Bronchial epithelial cell (primary cell): ENCODE measurements around the gene GOLGA8A. TPM values are rescaled to one million over a fixed set of nuclear protein-coding genes. Genes with fewer than 3 reads are reported as not detected.

ENCODE experiments used
- DNase-seq: peaks from one replicate; pipeline ENCODE4 v3.0.0-alpha.2; 2010; ENCODE audit warnings: low read depth
- FAIRE-seq: peaks from 2 replicates; lab custom pipeline; 2011; peaks lifted over from hg19 to GRCh38; lab: Jason Lieb, UNC
- H3K27me3 ChIP-seq: 2 replicates; pipeline ENCODE4 v1.5.1; 2011; ENCODE audit warnings: low read length; ENCODE audit not compliant: control insufficient read depth, insufficient read depth
- H3K36me3 ChIP-seq: 2 replicates; pipeline ENCODE4 v1.5.1; 2011; ENCODE audit warnings: low read length; ENCODE audit not compliant: control insufficient read depth, insufficient read depth
- H3K4me3 ChIP-seq: 2 replicates; pipeline ENCODE4 v1.5.1; 2011; ENCODE audit warnings: mild to moderate bottlenecking, low read depth, low read length, control low read depth
- total RNA-seq: library from RNA; depleted of rRNA; stranded (reverse); fragments of >200 nt; gene quantifications from 2 replicates; pipeline ENCODE4 v1.2.1, GENCODE V29; 2014
- TF ChIP-seq, protein P1 (sequence below): IDR thresholded peaks from 2 replicates; pipeline ENCODE4 v1.5.1; 2011; ENCODE audit warnings: mild to moderate bottlenecking, moderate library complexity, low read length, control low read depth, inconsistent platforms; ENCODE audit not compliant: insufficient read depth, severe bottlenecking

GOLGA8A gene
- total RNA-seq: 32.0 and 32.6 TPM in 2 replicates

DNA sequence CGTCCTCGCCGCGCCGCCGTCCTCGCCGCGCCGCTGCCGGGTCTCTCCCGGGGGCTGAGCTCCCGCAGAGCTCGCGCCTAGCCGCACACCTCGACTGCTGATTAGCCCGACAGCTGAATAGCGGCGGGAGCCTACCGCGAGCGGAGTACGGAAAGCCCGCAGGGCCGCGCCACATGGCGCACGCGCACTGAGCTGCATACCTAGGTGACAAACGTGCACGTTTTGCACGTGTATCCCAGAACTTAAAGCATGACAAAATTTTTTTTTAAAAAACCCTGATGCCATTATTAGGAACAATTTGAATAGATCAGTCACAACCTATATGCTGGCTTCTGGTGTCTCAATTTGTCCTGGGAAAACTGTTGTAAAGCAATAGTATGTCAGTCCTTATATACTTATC, at the start of gene GOLGA8A:
Gene GOLGA8A (minus strand): TSS at position 122 of the 400 bp plus-strand sequence. CDS start 48,117 bp downstream, outside the sequence.
- Histone ChIP-seq H3K27me3 (no peaks in the 10 kb centered on the region), H3K36me3 (no peaks in the 10 kb centered on the region), H3K4me3 (peak within 1 kb of the TSS; percentile 58)
- DNase-seq: peak; percentile 74
- FAIRE-seq: no peak
- TF ChIP-seq, protein P1, sequence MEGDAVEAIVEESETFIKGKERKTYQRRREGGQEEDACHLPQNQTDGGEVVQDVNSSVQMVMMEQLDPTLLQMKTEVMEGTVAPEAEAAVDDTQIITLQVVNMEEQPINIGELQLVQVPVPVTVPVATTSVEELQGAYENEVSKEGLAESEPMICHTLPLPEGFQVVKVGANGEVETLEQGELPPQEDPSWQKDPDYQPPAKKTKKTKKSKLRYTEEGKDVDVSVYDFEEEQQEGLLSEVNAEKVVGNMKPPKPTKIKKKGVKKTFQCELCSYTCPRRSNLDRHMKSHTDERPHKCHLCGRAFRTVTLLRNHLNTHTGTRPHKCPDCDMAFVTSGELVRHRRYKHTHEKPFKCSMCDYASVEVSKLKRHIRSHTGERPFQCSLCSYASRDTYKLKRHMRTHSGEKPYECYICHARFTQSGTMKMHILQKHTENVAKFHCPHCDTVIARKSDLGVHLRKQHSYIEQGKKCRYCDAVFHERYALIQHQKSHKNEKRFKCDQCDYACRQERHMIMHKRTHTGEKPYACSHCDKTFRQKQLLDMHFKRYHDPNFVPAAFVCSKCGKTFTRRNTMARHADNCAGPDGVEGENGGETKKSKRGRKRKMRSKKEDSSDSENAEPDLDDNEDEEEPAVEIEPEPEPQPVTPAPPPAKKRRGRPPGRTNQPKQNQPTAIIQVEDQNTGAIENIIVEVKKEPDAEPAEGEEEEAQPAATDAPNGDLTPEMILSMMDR: no peak

- H3K4me3 ChIP-seq: no peak overlapping the region
- FAIRE-seq: no peak
- no peaks in the 10 kb centered on the region for H3K36me3 ChIP-seq
- TF ChIP-seq, protein P1: no peak
- DNase-seq: no peak
- peaks cover 2% of the 10 kb centered on the region for H3K27me3 ChIP-seq
Measured at GRCh38 chr15:34483644-34484043, 46.0 kb upstream of the GOLGA8A start.

GRCh38 chr15:34481370-34481769, 43.8 kb upstream of the GOLGA8A start:
- DNase-seq: no peak
- TF ChIP-seq, protein P1: no peak
- no peak for FAIRE-seq
- no peak overlapping the region for H3K4me3 ChIP-seq
- no peaks in the 10 kb centered on the region for H3K36me3 ChIP-seq
- H3K27me3 ChIP-seq: peaks cover 2% of the 10 kb centered on the region

DNA sequence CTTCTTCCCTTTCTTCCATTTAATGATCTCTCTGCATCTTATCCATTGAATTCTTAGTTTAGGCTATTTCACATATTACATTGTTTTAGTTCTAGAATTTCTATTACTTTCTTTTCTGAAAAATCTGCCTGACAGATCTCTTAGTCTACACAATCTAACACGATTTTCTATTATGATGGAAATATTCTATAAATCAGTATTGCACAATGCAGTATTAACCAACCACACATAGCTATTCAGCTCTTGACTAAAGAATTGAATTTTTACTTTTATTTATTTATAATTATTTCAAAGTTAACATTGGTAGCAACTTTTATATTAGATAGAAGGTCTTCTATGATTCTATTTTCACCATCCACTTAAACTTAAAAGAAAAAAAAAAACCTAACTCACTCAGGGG, 36.2 kb upstream of the GOLGA8A start:
- TF ChIP-seq, protein P1: no peak
- Histone ChIP-seq H3K36me3 (no peaks in the 10 kb centered on the region), H3K27me3 (no peaks in the 10 kb centered on the region), H3K4me3 (no peak overlapping the region)
- FAIRE-seq (no peak), DNase-seq (no peak)

DNA sequence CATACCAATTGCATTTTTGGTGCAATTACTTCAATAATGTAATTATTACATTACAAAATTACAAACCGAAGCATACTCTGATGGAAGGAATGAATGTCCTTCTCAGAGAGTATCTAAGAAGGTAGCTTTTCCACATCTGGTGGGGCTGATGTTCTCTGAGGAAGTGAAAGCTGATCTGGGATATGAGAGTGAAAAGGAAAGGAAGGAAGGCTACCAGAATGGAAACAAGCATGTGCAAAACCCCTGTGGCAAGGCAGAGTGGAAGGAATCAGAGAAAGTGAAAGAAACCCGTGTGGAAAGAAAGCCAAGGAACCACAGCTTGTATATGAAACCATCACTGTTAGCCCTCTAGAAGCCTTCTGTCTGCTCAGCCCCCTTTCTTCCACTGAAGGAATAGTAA, 35.3 kb upstream of the GOLGA8A start:
- H3K27me3 ChIP-seq: no peaks in the 10 kb centered on the region
- H3K4me3 ChIP-seq: no peak overlapping the region
- FAIRE-seq (no peak), DNase-seq (no peak)
- H3K36me3 ChIP-seq: no peaks in the 10 kb centered on the region
- TF ChIP-seq, protein P1: no peak

DNA sequence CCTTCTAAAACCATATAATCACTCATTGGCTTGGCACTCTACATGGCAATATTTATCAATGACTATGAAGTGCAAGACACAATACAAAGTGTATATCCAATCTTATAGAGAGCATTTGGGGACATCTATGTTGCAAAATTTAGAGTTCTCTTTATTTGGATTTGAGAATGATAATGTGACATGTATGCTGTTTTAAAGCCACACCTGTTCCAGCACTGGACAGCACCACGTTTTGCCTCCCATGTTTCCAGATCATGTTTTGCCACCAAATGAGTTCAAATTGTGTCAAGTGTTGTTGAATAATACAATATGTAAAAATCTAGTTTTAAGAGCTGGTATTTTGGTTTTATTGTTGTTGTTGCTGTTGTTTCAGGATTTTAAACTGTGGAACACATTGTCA, 33.3 kb upstream of the GOLGA8A start:
- Histone ChIP-seq H3K36me3 (no peaks in the 10 kb centered on the region), H3K4me3 (no peak overlapping the region), H3K27me3 (no peaks in the 10 kb centered on the region)
- DNase-seq: no peak
- no peak for FAIRE-seq
- TF ChIP-seq, protein P1: no peak
